H1 (cell line): ENCODE data around the gene USP13. TPM values are rescaled to one million over a fixed set of nuclear protein-coding genes. Genes with fewer than 3 reads are reported as not detected.

Source experiments
- CTCF ChIA-PET: fragments of 300-600 bp; sonication (Branson Sonifier 250); formaldehyde crosslinking; loops from one replicate; lab custom pipeline; 2021; ENCODE audit not compliant: partially characterized antibody; lab: Charles Lee
- POLR2A ChIA-PET: fragments of 300-600 bp; sonication (Branson Sonifier 250); formaldehyde crosslinking; loops from one replicate; lab custom pipeline; 2021; ENCODE audit warnings: inconsistent platforms; ENCODE audit not compliant: partially characterized antibody; lab: Charles Lee
- DNase-seq, 2 experiments: peaks; one replicate each; pipeline versions ENCODE4 v3.0.0 to v3.0.0-alpha.2; 2010 to 2022; ENCODE audit warnings: low spot score in 2 of 2, low read depth in 1 of 2, mixed read lengths in 1 of 2
- FAIRE-seq: peaks from 2 replicates; lab custom pipeline; 2011; peaks lifted over from hg19 to GRCh38; lab: Jason Lieb, UNC
- H2AFZ ChIP-seq: 2 replicates; pipeline ENCODE4 v1.8.1; 2012; ENCODE audit warnings: low read length, inconsistent platforms
- H2AK5ac ChIP-seq: 2 replicates; pipeline ENCODE4 v1.6.1; 2013; ENCODE audit warnings: low read depth, low read length
- H2BK120ac ChIP-seq: replicated peaks from 2 replicates; pipeline ENCODE3; 2013; ENCODE audit warnings: low read depth, low read length, inconsistent platforms
- H2BK12ac ChIP-seq: 2 replicates; pipeline ENCODE4 v1.6.1; 2013; ENCODE audit warnings: low read depth, low read length
- H2BK15ac ChIP-seq: 2 replicates; pipeline ENCODE4 v1.6.1; 2013; ENCODE audit warnings: low read length
- H2BK20ac ChIP-seq: 2 replicates; pipeline ENCODE4 v1.6.1; 2013; ENCODE audit warnings: low read length
- H2BK5ac ChIP-seq: 2 replicates; pipeline ENCODE4 v1.6.1; 2013; ENCODE audit warnings: low read depth, low read length
- H3K14ac ChIP-seq: 2 replicates; pipeline ENCODE4 v1.6.1; 2013; ENCODE audit warnings: inconsistent platforms; ENCODE audit not compliant: insufficient read length
- H3K18ac ChIP-seq: 2 replicates; pipeline ENCODE4 v1.6.1; 2013; ENCODE audit warnings: low read length; ENCODE audit errors: extremely low read depth
- H3K23ac ChIP-seq: 2 replicates; pipeline ENCODE4 v1.6.1; 2013; ENCODE audit warnings: inconsistent platforms; ENCODE audit not compliant: insufficient read length
- H3K23me2 ChIP-seq: 2 replicates; pipeline ENCODE4 v1.6.1; 2013; ENCODE audit warnings: low read depth, low read length
- H3K27ac ChIP-seq: 2 replicates; pipeline ENCODE4 v1.6.1; 2011; ENCODE audit warnings: low read depth, low read length, inconsistent platforms
- H3K27me3 ChIP-seq, 4 experiments: replicated peaks in 1 of 4; 1 replicate in 1 of 4; 2 replicates in 3 of 4; pipeline versions ENCODE4 v1.6.1 to v1.8.1; 2011 to 2013; ENCODE audit warnings: low read length in 3 of 4, mild to moderate bottlenecking in 3 of 4, inconsistent platforms in 2 of 4, mixed read lengths in 2 of 4, moderate library complexity in 1 of 4; ENCODE audit not compliant: control insufficient read depth in 3 of 4, insufficient read depth in 3 of 4; ENCODE audit errors: extremely low read depth in 1 of 4
- H3K36me3 ChIP-seq, 4 experiments: 2 replicates each; pipeline versions ENCODE4 v1.6.1 to v1.8.1; 2011 to 2013; ENCODE audit warnings: mild to moderate bottlenecking in 4 of 4, low read length in 3 of 4, moderate library complexity in 2 of 4, control low read depth in 1 of 4, inconsistent platforms in 1 of 4; ENCODE audit not compliant: insufficient read depth in 4 of 4, control insufficient read depth in 2 of 4
- H3K4ac ChIP-seq: replicated peaks from 2 replicates; pipeline ENCODE3; 2013; ENCODE audit warnings: low read length, low read depth, mixed read lengths, inconsistent platforms; ENCODE audit not compliant: insufficient read length
- H3K4me1 ChIP-seq, 4 experiments: replicated peaks in 1 of 4; 1 replicate in 1 of 4; 2 replicates in 3 of 4; pipeline versions ENCODE4 v1.6.1 to v1.8.1; 2011 to 2013; ENCODE audit warnings: low read length in 3 of 4, inconsistent platforms in 2 of 4, mixed read lengths in 1 of 4; ENCODE audit not compliant: insufficient read depth in 4 of 4, control insufficient read depth in 3 of 4
- H3K4me2 ChIP-seq, 2 experiments: 2 replicates each; pipeline versions ENCODE4 v1.6.1 to v1.8.1; 2011 to 2013; ENCODE audit warnings: low read depth in 2 of 2, low read length in 2 of 2, control low read depth in 1 of 2, inconsistent platforms in 1 of 2, mild to moderate bottlenecking in 1 of 2; ENCODE audit not compliant: insufficient read depth in 1 of 2
- H3K4me3 ChIP-seq, 4 experiments: fragments of 200-600, 300-600 bp in 1 of 4; sonication (generic), shearing (Covaris generic), sonication (Bioruptor Twin) in 1 of 4; 2 replicates each; pipeline versions ENCODE4 v1.5.1 to v1.8.1; 2011 to 2016; ENCODE audit warnings: low read length in 4 of 4, low read depth in 3 of 4, control low read depth in 2 of 4, inconsistent platforms in 2 of 4, mild to moderate bottlenecking in 2 of 4, mixed read lengths in 1 of 4, moderate library complexity in 1 of 4; ENCODE audit not compliant: insufficient read depth in 2 of 4; ENCODE audit errors: extremely low read depth in 1 of 4
- H3K56ac ChIP-seq: replicated peaks from 2 replicates; pipeline ENCODE3; 2013; ENCODE audit warnings: low read depth, mild to moderate bottlenecking, mixed read lengths, low read length, inconsistent platforms; ENCODE audit not compliant: insufficient read length
- H3K79me1 ChIP-seq: 2 replicates; pipeline ENCODE4 v1.6.1; 2013; ENCODE audit warnings: low read depth, low read length, control low read depth
- H3K79me2 ChIP-seq, 2 experiments: 2 replicates each; pipeline versions ENCODE4 v1.6.1 to v1.8.1; 2012 to 2013; ENCODE audit warnings: low read length in 2 of 2, mild to moderate bottlenecking in 2 of 2, inconsistent platforms in 1 of 2; ENCODE audit not compliant: insufficient read depth in 2 of 2, control insufficient read depth in 1 of 2
- H3K9ac ChIP-seq, 4 experiments: replicated peaks in 1 of 4; 1 replicate in 1 of 4; 2 replicates in 3 of 4; pipeline versions ENCODE4 v1.6.1 to v1.8.1; 2011 to 2013; ENCODE audit warnings: low read depth in 3 of 4, low read length in 3 of 4, control low read depth in 2 of 4, mild to moderate bottlenecking in 2 of 4, moderate library complexity in 2 of 4, inconsistent platforms in 1 of 4; ENCODE audit errors: extremely low read depth in 1 of 4
- H3K9me3 ChIP-seq, 2 experiments: 2 replicates each; pipeline versions ENCODE4 v1.6.1 to v1.8.1; 2012 to 2013; ENCODE audit warnings: mild to moderate bottlenecking in 2 of 2, moderate library complexity in 2 of 2, control low read depth in 1 of 2, inconsistent platforms in 1 of 2, low read depth in 1 of 2, low read length in 1 of 2, mixed read lengths in 1 of 2; ENCODE audit not compliant: insufficient read depth in 2 of 2
- H4K20me1 ChIP-seq, 2 experiments: replicated peaks in 1 of 2; 2 replicates each; pipeline versions ENCODE3 to v1.8.1; 2011 to 2013; ENCODE audit warnings: inconsistent platforms in 2 of 2, low read length in 2 of 2, mild to moderate bottlenecking in 1 of 2; ENCODE audit not compliant: insufficient read depth in 2 of 2, control insufficient read depth in 1 of 2
- H4K5ac ChIP-seq: 2 replicates; pipeline ENCODE4 v1.6.1; 2013; ENCODE audit warnings: low read length, low read depth, mixed read lengths, inconsistent platforms; ENCODE audit not compliant: insufficient read length
- H4K8ac ChIP-seq: 2 replicates; pipeline ENCODE4 v1.8.0; 2013; ENCODE audit warnings: mild to moderate bottlenecking, moderate library complexity, low read length, inconsistent platforms; ENCODE audit not compliant: insufficient read depth; ENCODE audit errors: extremely low read depth
- H4K91ac ChIP-seq: replicated peaks from 2 replicates; pipeline ENCODE3; 2013; ENCODE audit warnings: low read length, mixed read lengths, inconsistent platforms; ENCODE audit not compliant: insufficient read length
- BACH1 ChIP-seq: IDR thresholded peaks from 2 replicates; pipeline ENCODE4 v1.6.1; 2012; ENCODE audit warnings: low read length, improper control_type of control experiment
- FOSL1 ChIP-seq: IDR thresholded peaks from 2 replicates; pipeline ENCODE4 v1.6.1; 2011; ENCODE audit warnings: mild to moderate bottlenecking, low read depth, low read length, moderate library complexity; ENCODE audit not compliant: insufficient read depth
- GTF2F1 ChIP-seq: IDR thresholded peaks from 2 replicates; pipeline ENCODE4 v1.6.1; 2012; ENCODE audit warnings: low read depth, low read length, improper control_type of control experiment, borderline replicate concordance
- HDAC2 ChIP-seq, 2 experiments: fragments of 300-600 bp in 1 of 2; sonication (generic) in 1 of 2; IDR thresholded peaks; 2 replicates each; pipeline ENCODE4 v1.6.1; 2011 to 2012; ENCODE audit warnings: low read depth in 2 of 2, low read length in 2 of 2, mild to moderate bottlenecking in 2 of 2, moderate library complexity in 2 of 2, borderline replicate concordance in 1 of 2, inconsistent platforms in 1 of 2
- PHF8 ChIP-seq: fragments of 200-600 bp; sonication (generic); conservative IDR thresholded peaks from 2 replicates; pipeline ENCODE4 v1.7.1; 2012; ENCODE audit warnings: low read depth, mild to moderate bottlenecking, inconsistent platforms, low read length, moderate library complexity
- POU5F1 ChIP-seq: IDR thresholded peaks from 2 replicates; pipeline ENCODE4 v1.6.1; 2011; ENCODE audit warnings: low read depth, mild to moderate bottlenecking, low read length, moderate library complexity
- SP1 ChIP-seq: IDR thresholded peaks from 2 replicates; pipeline ENCODE4 v1.6.1; 2011; ENCODE audit warnings: low read depth, low read length
- SP4 ChIP-seq: IDR thresholded peaks from 2 replicates; pipeline ENCODE4 v1.6.1; 2012; ENCODE audit warnings: low read length, inconsistent platforms
- SUZ12 ChIP-seq: fragments of 200-600 bp; sonication (generic); IDR thresholded peaks from 2 replicates; pipeline ENCODE4 v1.6.1; 2012; ENCODE audit warnings: mild to moderate bottlenecking, inconsistent platforms, low read length, moderate library complexity, mixed read lengths
- WGBS, 2 experiments: shearing (Covaris generic) in 1 of 2; methylation state at CpG; one replicate each; pipeline versions ENCODE4 v1.1.6 to v1.1.7; 2013 to 2015; ENCODE audit warnings: low lambda C conversion rate in 2 of 2, mixed read lengths in 2 of 2, inconsistent platforms in 1 of 2, low coverage in 1 of 2, missing lambda C conversion rate in 1 of 2; ENCODE audit not compliant: insufficient replicate concordance in 2 of 2, insufficient coverage in 1 of 2, insufficient read length in 1 of 2; ENCODE audit errors: extremely low coverage in 1 of 2, missing lambda C conversion rate in 1 of 2; 5-methylcytosine and 5-hydroxymethylcytosine counted together
- polyA plus RNA-seq, 7 experiments: library from polyadenylated mRNA; depleted of rRNA in 3 of 7; stranded (reverse) in 5 of 7; unstranded in 2 of 7; fragments of >200 nt in 5 of 7; fragments of 200-250 nt in 2 of 7; gene quantifications; 1 replicate in 5 of 7; 2 replicates in 1 of 7; 4 replicates in 1 of 7; pipeline versions ENCODE4 v1.2.1 to v1.2.3, GENCODE V29; 2011 to 2013; ENCODE audit warnings: missing spikeins in 2 of 7, mixed read lengths in 2 of 7
- total RNA-seq: library from RNA; stranded (reverse); fragmentation: NEBNext Ultra II Directional; extraction: Animal tissue kit (Norgen Biotek cat#: 25700); gene quantifications from 2 replicates; pipeline ENCODE4 v1.2.1, GENCODE V29; 2021
- TF ChIP-seq, protein P1 (sequence below): IDR thresholded peaks from 2 replicates; pipeline ENCODE4 v1.6.1; 2012; ENCODE audit warnings: inconsistent platforms
- TF ChIP-seq, protein P2 (sequence below): IDR thresholded peaks from 2 replicates; pipeline ENCODE4 v1.6.1; 2011; ENCODE audit warnings: low read depth, mild to moderate bottlenecking, low read length; ENCODE audit not compliant: insufficient read depth

The USP13 gene
- total and polyA plus RNA-seq, 2 of the 8 experiments (the other 6 are each of a cell fraction or from before 2014, with no cell fraction given), result 7.9 to 25.9 TPM

DNA sequence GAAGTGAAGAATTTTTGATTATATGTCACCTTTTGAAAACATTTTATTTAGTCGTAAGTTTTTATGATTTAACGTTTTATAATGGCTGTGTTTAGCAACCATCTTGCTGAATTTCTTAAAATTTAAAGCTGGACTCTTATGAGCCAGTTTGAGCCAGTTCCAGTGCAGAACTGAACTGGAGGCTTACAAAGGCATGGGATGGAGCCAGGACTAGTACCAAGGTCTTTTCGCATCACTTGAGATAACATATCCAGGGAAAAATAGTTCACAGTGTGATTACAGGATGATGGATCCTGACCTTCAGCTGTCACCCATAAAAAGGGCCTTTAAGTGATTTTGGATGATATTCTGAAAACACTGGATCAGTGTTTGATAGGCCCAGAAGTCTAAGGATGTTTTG lies 51.0 kb downstream of the USP13 start:
- no peak overlapping the region for H4K5ac ChIP-seq
- H3K4me2 ChIP-seq, result no peak overlapping the region
- no peak overlapping the region for H3K27ac ChIP-seq
- ChIA-PET POLR2A (no interaction called here), CTCF (interaction anchor here (1.0 to 1.9 kb wide), 3 partner anchors 17 to 54 kb away, joined by 3 to 6 read pairs (median 6); no protein-coding TSS in a partner anchor)
- no peak overlapping the region for H3K14ac ChIP-seq
- peaks cover 2 to 11% (median 10%) of the 10 kb centered on the region in 4 experiments; a peak in 5 of 7 replicates for H3K4me1 ChIP-seq
- DNase-seq (no peak), FAIRE-seq (no peak)
- no peak overlapping the region for H2AFZ ChIP-seq
- H3K4me3 ChIP-seq, result no peak overlapping the region
- H3K79me1 ChIP-seq, result no peaks in the 10 kb centered on the region; the same call in 1 of the 2 replicates
- no peaks in the 10 kb centered on the region for H3K27me3 ChIP-seq
- H3K9ac ChIP-seq, result no peak overlapping the region
- no peak overlapping the region for H4K91ac ChIP-seq
- H3K4ac ChIP-seq, result no peak overlapping the region
- no peak overlapping the region for H3K56ac ChIP-seq
- H3K18ac ChIP-seq, result no peak overlapping the region
- no peaks in the 10 kb centered on the region for H3K23me2 ChIP-seq
- H2BK12ac ChIP-seq, result no peak overlapping the region
- H2BK15ac ChIP-seq, result no peak overlapping the region
- no peak overlapping the region for H2BK5ac ChIP-seq
- TF ChIP-seq SP4 (no peak), PHF8 (no peak), BACH1 (no peak), GTF2F1 (no peak), POU5F1 (no peak), SP1 (no peak), FOSL1 (no peak), SUZ12 (no peak), HDAC2 (IDR thresholded peaks at IDR 0.05; ENCODE audit: borderline replicate concordance in 1 of 2, low read depth in 2 of 2, low read length in 2 of 2) (no peak)
- TF ChIP-seq, protein P1, sequence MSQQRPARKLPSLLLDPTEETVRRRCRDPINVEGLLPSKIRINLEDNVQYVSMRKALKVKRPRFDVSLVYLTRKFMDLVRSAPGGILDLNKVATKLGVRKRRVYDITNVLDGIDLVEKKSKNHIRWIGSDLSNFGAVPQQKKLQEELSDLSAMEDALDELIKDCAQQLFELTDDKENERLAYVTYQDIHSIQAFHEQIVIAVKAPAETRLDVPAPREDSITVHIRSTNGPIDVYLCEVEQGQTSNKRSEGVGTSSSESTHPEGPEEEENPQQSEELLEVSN, result no peak
- TF ChIP-seq, protein P2, sequence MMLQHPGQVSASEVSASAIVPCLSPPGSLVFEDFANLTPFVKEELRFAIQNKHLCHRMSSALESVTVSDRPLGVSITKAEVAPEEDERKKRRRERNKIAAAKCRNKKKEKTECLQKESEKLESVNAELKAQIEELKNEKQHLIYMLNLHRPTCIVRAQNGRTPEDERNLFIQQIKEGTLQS, result no peak
- H3K9me3 ChIP-seq, result no peaks in the 10 kb centered on the region
- no peak overlapping the region for H3K23ac ChIP-seq
- no peak overlapping the region for H2BK20ac ChIP-seq
- H3K79me2 ChIP-seq, result 0 out of 4 replicates have a peak, but pooled peaks cover 0 to 4% of the 10 kb centered on the region in 2 experiments
- no peak overlapping the region for H4K8ac ChIP-seq
- 89% methylated on average over 3 of the region's 3 CpGs; no CpG with 5 or more reads in 1 of the 2 experiments for WGBS, 2 experiments
- H2AK5ac ChIP-seq, result no peak overlapping the region
- H3K36me3 ChIP-seq, result peaks cover 0 to 3% (median 3%) of the 10 kb centered on the region in 4 experiments; a peak in 3 of 8 replicates
- H2BK120ac ChIP-seq, result no peak overlapping the region
- H4K20me1 ChIP-seq, result no peaks in the 10 kb centered on the region
